Choroid plexus epithelial cell (primary cell): ENCODE data around the gene RDH13.
A peak's percentile ranks its signal among the peaks of the same experiment; 100 is the strongest.

Source experiments
- DNase-seq: peaks from one replicate; pipeline ENCODE4 v3.0.0-alpha.2; 2010; ENCODE audit warnings: low read depth
- H3K4me3 ChIP-seq: 2 replicates; pipeline ENCODE4 v1.5.1; 2011; ENCODE audit warnings: low read depth, mild to moderate bottlenecking, control low read depth, low read length, moderate library complexity
- CTCF ChIP-seq: conservative IDR thresholded peaks from 2 replicates; pipeline ENCODE4 v1.5.1; 2011; ENCODE audit warnings: low read depth, mild to moderate bottlenecking, control low read depth, inconsistent platforms, low read length, moderate library complexity

Gene RDH13

GRCh38 chr19:55090564-55090963 lies 27.6 kb upstream of the RDH13 start:
- H3K4me3 ChIP-seq = no peak overlapping the region
- no peak for DNase-seq
- TF ChIP-seq CTCF = no peak

GRCh38 chr19:55089342-55089944 lies 26.5 kb upstream of the RDH13 start:
- TF ChIP-seq CTCF = no peak
- no peak overlapping the region for H3K4me3 ChIP-seq
- DNase-seq = no peak

GRCh38 chr19:55088543-55089341 lies 25.8 kb upstream of the RDH13 start:
- peak; percentile 70 for DNase-seq
- TF ChIP-seq CTCF = peak; percentile 74
- no peak overlapping the region for H3K4me3 ChIP-seq

- no peak for TF ChIP-seq CTCF
- H3K4me3 ChIP-seq = no peak overlapping the region
- DNase-seq = no peak
Measured at GRCh38 chr19:55088021-55088451, 25.1 kb upstream of the RDH13 start.

GRCh38 chr19:55087542-55087901 lies 24.6 kb upstream of the RDH13 start:
- TF ChIP-seq CTCF = no peak
- H3K4me3 ChIP-seq = peak overlapping the region; percentile 61
- peak; percentile 31 for DNase-seq

GRCh38 chr19:55086730-55087541 lies 24.0 kb upstream of the RDH13 start:
- TF ChIP-seq CTCF = no peak
- peak overlapping the region; percentile 61 for H3K4me3 ChIP-seq
- DNase-seq = peak; percentile 94
